ENCODE measurements around the gene NLRP3. TPM values are rescaled to one million over a fixed set of nuclear protein-coding genes. Genes with fewer than 3 reads are reported as not detected.
"Not testable (repeated sequence)": the region's sequence is repeated elsewhere in the genome, so short reads cannot be mapped to it uniquely, and the experiment has no call there.

Gene NLRP3
- total RNA-seq, 3 donors from 2014 or later = 0.66 to 7.8 (median 3.2) TPM

- intact Hi-C loops (cut with DNase I; ENCODE audit: low total_unique reads) = no loop called here
- H3K4me1 ChIP-seq = no peaks in the 10 kb centered on the region
- no peaks in the 10 kb centered on the region for H3K27me3 ChIP-seq
- TF ChIP-seq POLR2A (IDR thresholded peaks at IDR 0.05) (no peak), CTCF (IDR thresholded peaks at IDR 0.05) (no peak), POLR2AphosphoS5 (IDR thresholded peaks at IDR 0.05) (no peak)
- no peaks in the 10 kb centered on the region for H3K36me3 ChIP-seq
- H3K4me3 ChIP-seq = no peak overlapping the region
- no peak for DNase-seq (ENCODE audit: low spot score in 2 of 2)
- H3K9me3 ChIP-seq = no peaks in the 10 kb centered on the region
- H3K27ac ChIP-seq = no peak overlapping the region
These were observed 25.0 kb upstream of the NLRP3 start for GRCh38 chr1:247390996-247391395.

DNA sequence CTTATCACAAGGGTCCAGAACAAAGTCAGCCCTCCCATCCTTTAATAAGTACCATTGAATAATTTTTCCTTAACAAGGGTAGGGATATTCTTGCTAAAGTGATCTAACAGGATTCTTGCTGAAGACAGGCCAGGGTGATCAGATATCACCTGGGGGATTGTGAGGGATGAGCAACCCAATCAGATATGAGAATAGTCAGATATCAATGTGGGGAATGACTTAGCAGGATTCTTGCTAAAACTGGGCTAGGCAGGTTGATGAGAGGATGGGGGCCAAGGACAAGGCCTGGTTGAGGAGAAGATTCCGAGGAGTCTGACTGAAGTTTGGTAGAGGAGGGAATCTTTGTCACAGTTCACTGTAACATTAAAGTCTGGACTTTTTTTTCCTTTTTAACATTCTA lies 23.9 kb upstream of the NLRP3 start:
- Histone ChIP-seq H3K27me3 (no peaks in the 10 kb centered on the region), H3K36me3 (no peaks in the 10 kb centered on the region), H3K9me3 (no peaks in the 10 kb centered on the region), H3K4me1 (no peaks in the 10 kb centered on the region), H3K27ac (no peak overlapping the region), H3K4me3 (no peak overlapping the region)
- no peak for DNase-seq (ENCODE audit: low spot score in 2 of 2)
- TF ChIP-seq POLR2A (IDR thresholded peaks at IDR 0.05) = no peak
- no peak for TF ChIP-seq CTCF (IDR thresholded peaks at IDR 0.05)
- TF ChIP-seq POLR2AphosphoS5 (IDR thresholded peaks at IDR 0.05) = no peak
- intact Hi-C loops (cut with DNase I; ENCODE audit: low total_unique reads) = no loop called here

DNA sequence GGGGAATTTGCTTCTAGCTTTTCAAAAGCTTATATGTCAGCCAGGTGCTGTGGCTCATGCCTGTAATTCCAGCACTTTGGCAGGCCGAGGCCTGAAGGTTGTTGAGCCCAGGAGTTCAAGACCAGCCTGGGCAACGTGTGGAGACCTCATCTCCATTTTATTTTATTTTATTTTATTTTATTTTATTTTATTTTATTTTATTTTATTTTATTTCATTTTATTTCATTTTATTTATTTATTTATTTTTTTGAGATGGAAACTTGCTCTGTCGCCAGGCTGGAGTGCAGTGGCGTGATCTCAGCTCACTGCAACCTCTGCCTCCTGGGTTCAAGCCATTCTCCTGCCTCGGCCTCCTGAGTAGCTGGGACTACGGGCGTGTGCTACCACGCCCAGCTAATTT lies 20.9 kb upstream of the NLRP3 start:
- DNase-seq (ENCODE audit: low spot score in 2 of 2); H3K36me3 ChIP-seq; H3K27me3 ChIP-seq; H3K4me1 ChIP-seq; H3K4me3 ChIP-seq; H3K9me3 ChIP-seq; intact Hi-C loops (cut with DNase I; ENCODE audit: low total_unique reads); H3K27ac ChIP-seq: not testable (repeated sequence)

GRCh38 chr1:247400685-247401084 lies 15.3 kb upstream of the NLRP3 start:
- Histone ChIP-seq H3K4me1 (no peaks in the 10 kb centered on the region), H3K36me3 (no peaks in the 10 kb centered on the region), H3K4me3 (no peak overlapping the region), H3K9me3 (no peaks in the 10 kb centered on the region), H3K27ac (no peak overlapping the region), H3K27me3 (no peaks in the 10 kb centered on the region)
- DNase-seq (ENCODE audit: low spot score in 2 of 2) = no peak
- intact Hi-C loops (cut with DNase I; ENCODE audit: low total_unique reads) = loop anchor here (5.0 kb wide), 1 partner anchor 467 kb away; no protein-coding TSS in a partner anchor
- TF ChIP-seq POLR2A (IDR thresholded peaks at IDR 0.05) (no peak), CTCF (IDR thresholded peaks at IDR 0.05) (no peak), POLR2AphosphoS5 (IDR thresholded peaks at IDR 0.05) (no peak)

DNA sequence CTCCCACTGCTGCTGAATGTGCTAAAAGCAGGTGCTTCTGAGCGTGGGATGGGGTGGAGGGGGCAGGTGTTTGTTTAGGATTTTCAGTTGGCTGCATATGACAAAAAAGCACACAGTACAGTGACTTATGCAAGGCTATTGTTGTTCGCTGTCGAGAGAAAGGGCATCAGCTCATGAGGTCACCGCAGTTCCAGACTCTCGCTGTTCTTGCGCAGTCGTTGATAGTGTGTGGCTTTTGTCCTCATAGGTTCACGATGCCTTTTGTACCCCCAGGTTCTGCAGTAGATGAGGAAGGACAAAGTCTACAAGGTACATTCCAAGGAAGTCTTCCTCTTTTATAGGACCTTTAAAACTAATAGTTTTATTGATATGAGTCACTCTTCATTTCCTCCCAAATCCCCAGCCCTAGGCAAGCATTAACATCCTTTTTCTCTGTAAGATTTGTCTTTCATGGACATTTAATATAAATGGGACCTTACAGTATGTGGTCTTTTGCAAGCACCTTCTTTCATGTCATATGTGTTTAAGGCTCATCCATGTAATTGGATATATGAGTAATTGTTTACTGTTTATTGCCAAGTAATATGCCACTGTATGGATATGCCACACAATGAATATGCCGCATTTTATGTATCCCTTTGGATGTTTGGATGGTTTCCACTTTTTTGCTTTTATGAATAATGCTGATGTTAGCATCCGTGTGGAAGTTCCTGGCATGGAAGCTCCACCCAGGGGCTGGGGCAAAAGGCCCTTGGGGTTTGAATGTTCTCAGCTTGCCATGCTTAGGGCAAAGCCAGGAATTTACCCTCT lies 14.5 kb upstream of the NLRP3 start:
- no peaks in the 10 kb centered on the region for H3K4me1 ChIP-seq
- H3K27me3 ChIP-seq = no peaks in the 10 kb centered on the region
- intact Hi-C loops (cut with DNase I; ENCODE audit: low total_unique reads) = loop anchor here (5.0 kb wide), 1 partner anchor 466 kb away; no protein-coding TSS in a partner anchor
- H3K27ac ChIP-seq = no peak overlapping the region
- H3K9me3 ChIP-seq = no peaks in the 10 kb centered on the region
- no peak for TF ChIP-seq POLR2AphosphoS5 (IDR thresholded peaks at IDR 0.05)
- no peak for TF ChIP-seq POLR2A (IDR thresholded peaks at IDR 0.05)
- H3K4me3 ChIP-seq = no peak overlapping the region
- no peak for DNase-seq (ENCODE audit: low spot score in 2 of 2)
- no peaks in the 10 kb centered on the region for H3K36me3 ChIP-seq

DNA sequence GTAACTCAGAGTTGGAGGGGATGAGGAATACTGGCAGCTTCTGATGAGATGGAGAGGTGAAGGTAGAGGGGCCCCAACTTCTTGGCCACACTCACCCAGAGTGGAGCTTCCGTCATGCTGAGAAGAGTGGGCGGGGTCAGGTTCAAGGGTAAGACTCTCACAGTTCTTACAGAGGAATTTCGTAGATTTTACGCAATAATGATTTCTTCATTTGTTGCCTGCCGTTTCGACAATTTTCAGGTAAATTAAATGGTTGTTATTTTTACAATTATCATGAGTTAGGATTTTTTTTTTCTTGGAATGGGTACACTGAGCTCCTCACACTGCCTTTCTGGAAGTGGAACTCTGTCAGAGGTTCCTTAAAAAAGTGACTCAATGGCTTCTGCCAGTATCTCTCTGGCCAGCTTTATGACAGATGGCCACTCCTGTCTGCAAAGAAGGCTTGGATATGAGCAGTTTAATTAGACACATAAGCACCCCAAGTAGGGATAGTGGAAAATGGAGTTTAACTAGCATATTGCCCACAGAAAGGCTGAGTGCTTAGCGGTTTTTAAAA lies 13.8 kb upstream of the NLRP3 start:
- no peak for DNase-seq (ENCODE audit: low spot score in 2 of 2)
- H3K9me3 ChIP-seq = no peaks in the 10 kb centered on the region
- intact Hi-C loops (cut with DNase I; ENCODE audit: low total_unique reads) = loop anchor here (5.0 kb wide), 1 partner anchor 465 kb away; no protein-coding TSS in a partner anchor
- no peak overlapping the region for H3K27ac ChIP-seq
- no peaks in the 10 kb centered on the region for H3K4me1 ChIP-seq
- TF ChIP-seq POLR2AphosphoS5 (IDR thresholded peaks at IDR 0.05) = no peak
- TF ChIP-seq CTCF (IDR thresholded peaks at IDR 0.05) = no peak
- TF ChIP-seq POLR2A (IDR thresholded peaks at IDR 0.05) = no peak
- no peaks in the 10 kb centered on the region for H3K36me3 ChIP-seq
- H3K27me3 ChIP-seq = no peaks in the 10 kb centered on the region
- no peak overlapping the region for H3K4me3 ChIP-seq
